GM19467 (cell line): ENCODE data around the gene ACSL1.

Experiments used
- ATAC-seq: cut with Tn5 transposase; IDR thresholded peaks from one replicate; pipeline ENCODE4 v1.9.1; 2021; ENCODE audit warnings: mild to moderate bottlenecking, moderate library complexity; ENCODE audit not compliant: unreplicated experiment

ACSL1 gene

GRCh38 chr4:184732126-184732525 lies 93.6 kb downstream of the ACSL1 start:
- ATAC-seq, result no peak

GRCh38 chr4:184731056-184731455 lies 94.7 kb downstream of the ACSL1 start:
- no peak for ATAC-seq

- no peak for ATAC-seq
Measured at GRCh38 chr4:184729946-184730345, 95.8 kb downstream of the ACSL1 start.

GRCh38 chr4:184728858-184729257 lies 96.9 kb downstream of the ACSL1 start:
- ATAC-seq, result no peak

- ATAC-seq, result no peak
Measured at GRCh38 chr4:184727430-184727829, 98.3 kb downstream of the ACSL1 start.

- no peak for ATAC-seq
Measured at GRCh38 chr4:184722798-184723197, 103.0 kb downstream of the ACSL1 start.

GRCh38 chr4:184721254-184721653 lies 104.5 kb downstream of the ACSL1 start:
- ATAC-seq, result no peak

GRCh38 chr4:184719407-184719806 lies 106.4 kb downstream of the ACSL1 start:
- no peak for ATAC-seq

- no peak for ATAC-seq
Measured at GRCh38 chr4:184715526-184715925, 110.2 kb downstream of the ACSL1 start.

- ATAC-seq, result no peak
Measured at GRCh38 chr4:184713887-184714286, 111.9 kb downstream of the ACSL1 start.

GRCh38 chr4:184712322-184712721 lies 113.4 kb downstream of the ACSL1 start:
- no peak for ATAC-seq

GRCh38 chr4:184706453-184706852 lies 119.3 kb downstream of the ACSL1 start:
- no peak for ATAC-seq

GRCh38 chr4:184705692-184706091 lies 120.1 kb downstream of the ACSL1 start:
- ATAC-seq, result no peak
